Kidney (tissue), 14 donors: ENCODE data around the gene NXPH3. TPM values are rescaled to one million over a fixed set of nuclear protein-coding genes. Genes with fewer than 3 reads are reported as not detected.
A peak's percentile ranks its signal among the peaks of the same experiment; 100 is the strongest.

Source experiments
- DNase-seq, 5 donors: peaks; one replicate each; pipeline ENCODE4 v3.0.0-alpha.2; 2013 to 2020
- FAIRE-seq: peaks from 2 replicates; lab custom pipeline; 2012; peaks lifted over from hg19 to GRCh38; lab: Jason Lieb, UNC
- H3K27ac ChIP-seq, 2 donors: one replicate each; pipeline ENCODE4 v1.7.0; 2013; ENCODE audit warnings: low read depth in 2 of 2, low read length in 2 of 2, inconsistent platforms in 1 of 2
- H3K27me3 ChIP-seq: one replicate; pipeline ENCODE4 v1.7.1; 2013; ENCODE audit warnings: low read length, inconsistent platforms; ENCODE audit not compliant: control insufficient read depth, insufficient read depth
- H3K36me3 ChIP-seq, 3 donors: one replicate each; pipeline versions ENCODE4 v1.7.0 to v1.7.1; 2013; ENCODE audit warnings: low read length in 3 of 3, control low read depth in 1 of 3, inconsistent platforms in 1 of 3; ENCODE audit not compliant: insufficient read depth in 3 of 3, control insufficient read depth in 2 of 3
- H3K4me1 ChIP-seq, 3 donors: one replicate each; pipeline versions ENCODE4 v1.7.0 to v1.7.1; 2013; ENCODE audit warnings: low read length in 3 of 3, inconsistent platforms in 1 of 3, low read depth in 1 of 3; ENCODE audit not compliant: control insufficient read depth in 2 of 3, insufficient read depth in 2 of 3
- H3K4me3 ChIP-seq, 3 donors: one replicate each; pipeline versions ENCODE4 v1.7.0 to v1.8.1; 2013; ENCODE audit warnings: low read length in 3 of 3, control low read depth in 1 of 3, inconsistent platforms in 1 of 3
- H3K9ac ChIP-seq, 3 donors: one replicate each; pipeline versions ENCODE4 v1.7.0 to v1.7.1; 2013; ENCODE audit warnings: low read length in 3 of 3, control low read depth in 1 of 3, inconsistent platforms in 1 of 3
- H3K9me3 ChIP-seq, 3 donors: one replicate each; pipeline versions ENCODE4 v1.7.0 to v1.7.1; 2013; ENCODE audit warnings: low read length in 3 of 3, control low read depth in 1 of 3, inconsistent platforms in 1 of 3; ENCODE audit not compliant: control insufficient read depth in 2 of 3, insufficient read depth in 1 of 3
- CTCF ChIP-seq: IDR thresholded peaks from 3 replicates; pipeline ENCODE4 v1.5.1; 2012; ENCODE audit warnings: mild to moderate bottlenecking, moderate library complexity, borderline replicate concordance; ENCODE audit not compliant: insufficient read depth; ENCODE audit errors: extremely low read depth
- intact Hi-C: fragments of 100-400 bp; cut with DNase I; formaldehyde crosslinking; loops from one replicate; pipeline ENCODE4 v1.11.1; 2022
- polyA plus RNA-seq: library from polyadenylated mRNA; stranded (reverse); fragments of 350-450 nt; fragmentation: Illumina TruSeq; extraction: RNeasy Lipid Tissue Mini Kit (QIAGEN cat#74804); gene quantifications from one replicate; pipeline ENCODE4 v1.2.3, GENCODE V29; 2014; ENCODE audit warnings: low read depth, low replicate concordance; ENCODE audit not compliant: insufficient read depth
- total RNA-seq: library from RNA; stranded (reverse); fragmentation: NEBNext Ultra II Directional; extraction: Animal tissue kit (Norgen Biotek cat#: 25700); gene quantifications from one replicate; pipeline ENCODE4 v1.2.1, GENCODE V29; 2021
- donor health status: control.
- donor health status: control.
- donor health status: control.
- donor health status: control.
- donor health status: control.
- donor health status: DM: yes; HTN: yes; CAD: no.
- donor health status: Normal renal cell carcinoma (clear cell type).

NXPH3 gene
- total and polyA plus RNA-seq, 2 donors from 2014 or later: 0.98 to 1.2 TPM

GRCh38 chr17:49530118-49530517, 45.6 kb upstream of the NXPH3 start:
- FAIRE-seq (no peak), DNase-seq (no peak)
- no peaks in the 10 kb centered on the region for H3K4me1 ChIP-seq
- no peak overlapping the region for H3K27ac ChIP-seq
- intact Hi-C loops: no loop called here
- H3K27me3 ChIP-seq: no peaks in the 10 kb centered on the region
- no peaks in the 10 kb centered on the region for H3K9me3 ChIP-seq
- no peak overlapping the region for H3K4me3 ChIP-seq
- no peak overlapping the region for H3K9ac ChIP-seq
- no peak for TF ChIP-seq CTCF
- H3K36me3 ChIP-seq: no peaks in the 10 kb centered on the region

- Histone ChIP-seq H3K27ac (no peak overlapping the region), H3K4me3 (no peak overlapping the region), H3K9ac (no peak overlapping the region), H3K27me3 (no peaks in the 10 kb centered on the region), H3K9me3 (peaks cover 0 to 5% (median 0%) of the 10 kb centered on the region in 3 donors), H3K36me3 (no peaks in the 10 kb centered on the region), H3K4me1 (peaks cover 0 to 2% (median 0%) of the 10 kb centered on the region in 3 donors)
- FAIRE-seq: no peak
- TF ChIP-seq CTCF: no peak
- intact Hi-C loops: no loop called here
- no peak for DNase-seq
Observed at GRCh38 chr17:49543860-49544259, 31.8 kb upstream of the NXPH3 start.

- no peaks in the 10 kb centered on the region for H3K27me3 ChIP-seq
- peaks cover 0 to 5% (median 0%) of the 10 kb centered on the region in 3 donors for H3K9me3 ChIP-seq
- no peak overlapping the region for H3K9ac ChIP-seq
- H3K27ac ChIP-seq: no peak overlapping the region
- intact Hi-C loops: no loop called here
- H3K36me3 ChIP-seq: no peaks in the 10 kb centered on the region
- peaks cover 0 to 2% (median 0%) of the 10 kb centered on the region in 3 donors for H3K4me1 ChIP-seq
- no peak for TF ChIP-seq CTCF
- no peak for FAIRE-seq
- DNase-seq: peak in 1 of 5 donors; percentile 42
- H3K4me3 ChIP-seq: no peak overlapping the region
Observed at GRCh38 chr17:49545007-49545660, 30.5 kb upstream of the NXPH3 start.
